Astrocyte (in vitro differentiated cells and primary cell): Measurements from ENCODE around the gene PLCH2. TPM values are rescaled to one million over a fixed set of nuclear protein-coding genes. Genes with fewer than 3 reads are reported as not detected.
"Not testable (repeated sequence)": the region's sequence is repeated elsewhere in the genome, so short reads cannot be mapped to it uniquely, and the experiment has no call there.

ENCODE experiments used
- DNase-seq: peaks from one replicate; pipeline ENCODE4 v3.0.0-alpha.2; 2010; ENCODE audit warnings: low read depth
- FAIRE-seq: peaks from 2 replicates; lab custom pipeline; 2011; peaks lifted over from hg19 to GRCh38; lab: Jason Lieb, UNC
- H2AFZ ChIP-seq: 2 replicates; pipeline ENCODE4 v1.6.0; 2012; ENCODE audit warnings: low read depth, low read length, inconsistent platforms
- H3K27ac ChIP-seq: 2 replicates; pipeline ENCODE4 v1.5.1; 2011; ENCODE audit warnings: low read depth, low read length, inconsistent platforms
- H3K27me3 ChIP-seq: 2 replicates; pipeline ENCODE4 v1.6.0; 2011; ENCODE audit warnings: low read length, inconsistent platforms; ENCODE audit not compliant: insufficient read depth
- H3K36me3 ChIP-seq: 2 replicates; pipeline ENCODE4 v1.5.1; 2011; ENCODE audit warnings: low read length, inconsistent platforms; ENCODE audit not compliant: insufficient read depth
- H3K4me1 ChIP-seq: 2 replicates; pipeline ENCODE4 v1.5.1; 2011; ENCODE audit warnings: low read length, inconsistent platforms; ENCODE audit not compliant: insufficient read depth
- H3K4me2 ChIP-seq: 2 replicates; pipeline ENCODE4 v1.6.0; 2012; ENCODE audit warnings: low read length, inconsistent platforms
- H3K4me3 ChIP-seq: 2 replicates; pipeline ENCODE4 v1.5.1; 2011; ENCODE audit warnings: low read depth, mild to moderate bottlenecking, low read length, inconsistent platforms; ENCODE audit not compliant: insufficient read depth
- H3K79me2 ChIP-seq: 2 replicates; pipeline ENCODE4 v1.6.0; 2012; ENCODE audit warnings: mild to moderate bottlenecking, low read length, inconsistent platforms; ENCODE audit not compliant: insufficient read depth
- H3K9ac ChIP-seq: 2 replicates; pipeline ENCODE4 v1.6.0; 2012; ENCODE audit warnings: mild to moderate bottlenecking, low read length, inconsistent platforms
- H3K9me3 ChIP-seq: 2 replicates; pipeline ENCODE4 v1.5.1; 2012; ENCODE audit warnings: low read depth, mild to moderate bottlenecking, low read length, inconsistent platforms; ENCODE audit not compliant: insufficient read depth
- H4K20me1 ChIP-seq: 2 replicates; pipeline ENCODE4 v1.6.0; 2012; ENCODE audit warnings: low read length, inconsistent platforms; ENCODE audit not compliant: insufficient read depth
- H3K27ac Mint-ChIP-seq: one replicate; pipeline ENCODE4 v1.8.0; 2021; ENCODE audit warnings: mild to moderate bottlenecking, mixed read lengths; ENCODE audit not compliant: unreplicated experiment
- H3K27me3 Mint-ChIP-seq: one replicate; pipeline ENCODE4 v1.8.0; 2021; ENCODE audit warnings: low read depth, mixed read lengths; ENCODE audit not compliant: unreplicated experiment
- H3K36me3 Mint-ChIP-seq: one replicate; pipeline ENCODE4 v1.8.0; 2021; ENCODE audit warnings: low read depth, mixed read lengths; ENCODE audit not compliant: unreplicated experiment
- H3K4me1 Mint-ChIP-seq: one replicate; pipeline ENCODE4 v1.8.0; 2021; ENCODE audit warnings: low read depth, mixed read lengths; ENCODE audit not compliant: unreplicated experiment
- H3K4me3 Mint-ChIP-seq: one replicate; pipeline ENCODE4 v1.8.0; 2021; ENCODE audit warnings: mild to moderate bottlenecking, moderate library complexity, mixed read lengths; ENCODE audit not compliant: unreplicated experiment
- H3K9me3 Mint-ChIP-seq: one replicate; pipeline ENCODE4 v1.8.0; 2021; ENCODE audit warnings: mild to moderate bottlenecking, mixed read lengths; ENCODE audit not compliant: unreplicated experiment
- CTCF ChIP-seq: IDR thresholded peaks from 2 replicates; pipeline ENCODE4 v1.5.1; 2011; ENCODE audit warnings: low read depth, mild to moderate bottlenecking, inconsistent platforms, low read length, moderate library complexity; ENCODE audit not compliant: insufficient read depth
- EZH2 ChIP-seq: IDR thresholded peaks from 2 replicates; pipeline ENCODE4 v1.6.1; 2012; ENCODE audit warnings: mild to moderate bottlenecking, low read length, inconsistent platforms; ENCODE audit not compliant: insufficient read depth
- total RNA-seq: library from RNA; stranded (reverse); gene quantifications from 2 replicates; pipeline ENCODE4 v1.2.1, GENCODE V29; 2021

PLCH2 gene
- total RNA-seq, 1 donor from 2014 or later: 2.0 TPM

- Mint-ChIP-seq H3K27ac (no peak overlapping the region), H3K9me3 (no peaks in the 10 kb centered on the region), H3K4me1 (peaks cover 2% of the 10 kb centered on the region), H3K4me3 (no peak overlapping the region), H3K36me3 (no peaks in the 10 kb centered on the region), H3K27me3 (peaks cover 29% of the 10 kb centered on the region)
- peaks cover 6% of the 10 kb centered on the region for H3K4me1 ChIP-seq
- H3K4me2 ChIP-seq: no peak overlapping the region
- DNase-seq (no peak), FAIRE-seq (no peak)
- H3K9me3 ChIP-seq: no peaks in the 10 kb centered on the region
- no peak for TF ChIP-seq CTCF
- no peak for TF ChIP-seq EZH2
- H3K36me3 ChIP-seq: no peaks in the 10 kb centered on the region
- no peak overlapping the region for H3K4me3 ChIP-seq
- no peaks in the 10 kb centered on the region for H4K20me1 ChIP-seq
- no peak overlapping the region for H2AFZ ChIP-seq
- H3K27ac ChIP-seq: no peak overlapping the region
- no peaks in the 10 kb centered on the region for H3K79me2 ChIP-seq
- no peak overlapping the region for H3K9ac ChIP-seq
- H3K27me3 ChIP-seq: peaks cover 7% of the 10 kb centered on the region
Observed at GRCh38 chr1:2438641-2439040, 37.4 kb upstream of the PLCH2 start.

GRCh38 chr1:2439369-2439768, 36.7 kb upstream of the PLCH2 start:
- DNase-seq (no peak), FAIRE-seq (no peak)
- H3K9me3 ChIP-seq: no peaks in the 10 kb centered on the region
- H3K27ac ChIP-seq: no peak overlapping the region
- Mint-ChIP-seq H3K27ac (no peak overlapping the region), H3K4me3 (no peak overlapping the region), H3K27me3 (peaks cover 27% of the 10 kb centered on the region), H3K4me1 (peaks cover 2% of the 10 kb centered on the region), H3K36me3 (no peaks in the 10 kb centered on the region), H3K9me3 (no peaks in the 10 kb centered on the region)
- H3K27me3 ChIP-seq: peaks cover 3% of the 10 kb centered on the region
- H3K79me2 ChIP-seq: no peaks in the 10 kb centered on the region
- H3K9ac ChIP-seq: no peak overlapping the region
- TF ChIP-seq EZH2 (no peak), CTCF (no peak)
- H3K4me3 ChIP-seq: no peak overlapping the region
- no peak overlapping the region for H3K4me2 ChIP-seq
- H4K20me1 ChIP-seq: no peaks in the 10 kb centered on the region
- no peak overlapping the region for H2AFZ ChIP-seq
- peaks cover 10% of the 10 kb centered on the region for H3K4me1 ChIP-seq
- no peaks in the 10 kb centered on the region for H3K36me3 ChIP-seq

GRCh38 chr1:2440346-2440745, 35.7 kb upstream of the PLCH2 start:
- not testable (repeated sequence) for H3K4me1 Mint-ChIP-seq, H3K4me2 ChIP-seq, H3K79me2 ChIP-seq, H3K9me3 ChIP-seq, H2AFZ ChIP-seq, H3K27ac Mint-ChIP-seq, H3K27me3 ChIP-seq, H3K27ac ChIP-seq, H3K4me3 ChIP-seq, H3K9me3 Mint-ChIP-seq, H3K4me3 Mint-ChIP-seq, H3K9ac ChIP-seq, FAIRE-seq, H3K36me3 ChIP-seq, DNase-seq, H3K36me3 Mint-ChIP-seq, H4K20me1 ChIP-seq
- peaks cover 11% of the 10 kb centered on the region for H3K4me1 ChIP-seq
- peaks cover 25% of the 10 kb centered on the region for H3K27me3 Mint-ChIP-seq
